B cell (primary cell): ENCODE data around the gene CORO2A. TPM values are rescaled to one million over a fixed set of nuclear protein-coding genes. Genes with fewer than 3 reads are reported as not detected.
"Not testable (repeated sequence)": the region's sequence is repeated elsewhere in the genome, so short reads cannot be mapped to it uniquely, and the experiment has no call there.

Experiments used
- ATAC-seq: fragments of 200-7000 bp; cut with Tn5 transposase; one replicate; pipeline ENCODE4 v1.10.0; 2021; ENCODE audit warnings: low read depth, mild to moderate bottlenecking, moderate number of reproducible peaks, moderate library complexity
- CTCF ChIA-PET: fragments of 350-600 bp; sonication (Branson Sonifier 250); formaldehyde crosslinking; loops from one replicate; lab custom pipeline; 2021; ENCODE audit warnings: antibody characterized with exemption, inconsistent platforms; lab: Charles Lee
- POLR2A ChIA-PET: fragments of 350-600 bp; sonication (Branson Sonifier 250); formaldehyde crosslinking; loops from one replicate; lab custom pipeline; 2021; ENCODE audit warnings: antibody characterized with exemption; lab: Charles Lee
- DNase-seq: peaks from one replicate; pipeline ENCODE4 v3.0.0; 2013
- H2AFZ ChIP-seq: 2 replicates; pipeline ENCODE4 v1.6.1; 2012; ENCODE audit warnings: mild to moderate bottlenecking, low read depth, low read length; ENCODE audit not compliant: insufficient read depth, poor library complexity, severe bottlenecking
- H3K27ac ChIP-seq, 2 donors: 1 replicate in 1 of 2; 2 replicates in 1 of 2; pipeline ENCODE4 v1.5.1; 2012 to 2013; ENCODE audit warnings: low read length in 2 of 2, mild to moderate bottlenecking in 2 of 2, moderate library complexity in 1 of 2
- H3K27me3 ChIP-seq, 4 experiments: fragments of 200-600 bp in 1 of 4; sonication (generic) in 1 of 4; replicated peaks in 1 of 4; 1 replicate in 2 of 4; 2 replicates in 2 of 4; pipeline versions ENCODE4 v1.6.1 to v1.7.0; 2013 to 2016; ENCODE audit warnings: low read length in 3 of 4, mild to moderate bottlenecking in 2 of 4, mixed read lengths in 1 of 4, moderate library complexity in 1 of 4; ENCODE audit not compliant: insufficient read depth in 4 of 4, control insufficient read depth in 3 of 4; ENCODE audit errors: control extremely low read depth in 1 of 4
- H3K36me3 ChIP-seq, 2 experiments: replicated peaks in 1 of 2; 1 replicate in 1 of 2; 2 replicates in 1 of 2; pipeline versions ENCODE4 v1.6.1 to v1.7.1; 2013; ENCODE audit warnings: low read length in 1 of 2; ENCODE audit not compliant: insufficient read depth in 2 of 2, control insufficient read depth in 1 of 2; ENCODE audit errors: control extremely low read depth in 1 of 2, extremely low read depth in 1 of 2
- H3K4me1 ChIP-seq, 2 donors: fragments of 200-600 bp in 1 of 2; sonication (generic) in 1 of 2; 1 replicate in 1 of 2; 2 replicates in 1 of 2; pipeline versions ENCODE4 v1.5.1 to v1.6.1; 2013 to 2017; ENCODE audit warnings: low read length in 2 of 2; ENCODE audit not compliant: control insufficient read depth in 2 of 2, insufficient read depth in 2 of 2
- H3K4me2 ChIP-seq: replicated peaks from 2 replicates; pipeline ENCODE3; 2012; ENCODE audit warnings: mild to moderate bottlenecking, low read depth, low read length; ENCODE audit not compliant: poor library complexity, severe bottlenecking
- H3K4me3 ChIP-seq, 5 experiments: fragments of 200-600 bp in 1 of 5; sonication (generic) in 1 of 5; 1 replicate in 3 of 5; 2 replicates in 2 of 5; pipeline versions ENCODE4 v1.5.1 to v1.7.0; 2011 to 2016; ENCODE audit warnings: low read length in 4 of 5, mild to moderate bottlenecking in 4 of 5, low read depth in 2 of 5, control low read depth in 1 of 5, moderate library complexity in 1 of 5; ENCODE audit not compliant: insufficient read depth in 1 of 5; ENCODE audit errors: control extremely low read depth in 1 of 5, extremely low read depth in 1 of 5
- H3K79me2 ChIP-seq: fragments of 200-600 bp; sonication (generic); one replicate; pipeline ENCODE4 v1.6.0; 2016; ENCODE audit warnings: low read length; ENCODE audit not compliant: control insufficient read depth, insufficient read depth
- H3K9ac ChIP-seq: fragments of 200-600 bp; sonication (generic); 2 replicates; pipeline ENCODE4 v1.6.1; 2017; ENCODE audit warnings: mild to moderate bottlenecking, low read length, moderate library complexity
- H3K9me3 ChIP-seq, 3 donors: one replicate each; pipeline versions ENCODE4 v1.6.1 to v1.7.1; 2013; ENCODE audit warnings: low read length in 2 of 3; ENCODE audit not compliant: control insufficient read depth in 2 of 3, insufficient read depth in 1 of 3; ENCODE audit errors: control extremely low read depth in 1 of 3
- H4K20me1 ChIP-seq: 2 replicates; pipeline ENCODE4 v1.6.0; 2012; ENCODE audit warnings: mild to moderate bottlenecking, low read length; ENCODE audit not compliant: insufficient read depth, control insufficient read depth, poor library complexity, severe bottlenecking
- H3K27ac Mint-ChIP-seq: one replicate; pipeline ENCODE4 v1.8.0; 2021; ENCODE audit warnings: mixed read lengths
- H3K27me3 Mint-ChIP-seq: one replicate; pipeline ENCODE4 v1.8.0; 2021; ENCODE audit warnings: mixed read lengths
- H3K4me1 Mint-ChIP-seq: one replicate; pipeline ENCODE4 v1.8.0; 2021; ENCODE audit warnings: mixed read lengths
- H3K4me3 Mint-ChIP-seq: one replicate; pipeline ENCODE4 v1.8.0; 2021; ENCODE audit warnings: mixed read lengths
- H3K9me3 Mint-ChIP-seq: one replicate; pipeline ENCODE4 v1.8.0; 2022; ENCODE audit warnings: mixed read lengths; ENCODE audit not compliant: insufficient read depth
- EZH2 ChIP-seq: IDR thresholded peaks from 2 replicates; pipeline ENCODE4 v1.6.1; 2012; ENCODE audit warnings: borderline replicate concordance, low read depth, mild to moderate bottlenecking, moderate library complexity, low read length; ENCODE audit not compliant: insufficient read depth, poor library complexity, severe bottlenecking
- WGBS: methylation state at CpG from one replicate; pipeline ENCODE4 v1.1.5; 2013; ENCODE audit warnings: missing lambda C conversion rate; ENCODE audit not compliant: insufficient coverage; 5-methylcytosine and 5-hydroxymethylcytosine counted together
- intact Hi-C: fragments of 100-400 bp; cut with micrococcal nuclease; formaldehyde crosslinking; loops from one replicate; pipeline ENCODE4 v1.10.0; 2022
- polyA plus RNA-seq: library from polyadenylated mRNA; depleted of rRNA; stranded (reverse); fragments of >200 nt; gene quantifications from 2 replicates; pipeline ENCODE4 v1.2.3, GENCODE V29; 2012
- total RNA-seq, 2 donors: library from RNA; stranded (reverse); fragments of 120-200 nt in 1 of 2; gene quantifications; 1 replicate in 1 of 2; 2 replicates in 1 of 2; pipeline versions ENCODE4 v1.2.3 to v1.2.4, GENCODE V29; 2013 to 2022
- TF ChIP-seq, protein P1 (sequence below): fragments of 200-600 bp; IDR thresholded peaks from one replicate; pipeline ENCODE4 v1.8.0; 2022; ENCODE audit warnings: antibody characterized with exemption, mild to moderate bottlenecking

Gene CORO2A
- total and polyA plus RNA-seq, 2 donors (not counting 1 experiment from before 2014, with no cell fraction given): 1.1 to 2.0 TPM

DNA sequence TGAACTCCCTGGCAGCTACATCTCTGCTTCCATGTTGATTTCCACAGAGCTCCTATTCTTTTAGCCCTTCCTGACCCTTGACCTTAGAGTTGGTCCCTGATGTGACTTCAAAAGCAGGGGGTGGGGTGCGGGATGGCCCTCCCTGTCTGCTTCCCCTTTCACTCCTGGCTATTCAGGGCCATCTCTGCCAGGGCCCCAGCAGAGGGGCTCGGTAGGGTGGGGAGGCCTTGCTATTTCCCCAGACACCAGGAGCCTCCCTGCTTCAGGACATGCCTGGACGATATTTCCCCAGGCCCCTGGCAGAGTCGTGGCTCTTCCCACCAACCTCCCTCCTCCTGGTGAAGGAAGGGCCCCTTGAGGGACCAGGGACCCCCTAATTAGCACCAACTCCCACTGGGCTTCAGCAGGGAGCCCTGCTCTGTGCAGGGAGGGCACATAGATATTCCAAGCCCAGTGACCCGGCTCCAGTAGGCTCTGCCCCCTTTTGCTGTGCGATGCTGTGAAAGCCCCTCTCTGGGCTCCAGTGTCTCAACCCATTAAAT, 17.3 kb downstream of the CORO2A start:
- TF ChIP-seq, protein P1, sequence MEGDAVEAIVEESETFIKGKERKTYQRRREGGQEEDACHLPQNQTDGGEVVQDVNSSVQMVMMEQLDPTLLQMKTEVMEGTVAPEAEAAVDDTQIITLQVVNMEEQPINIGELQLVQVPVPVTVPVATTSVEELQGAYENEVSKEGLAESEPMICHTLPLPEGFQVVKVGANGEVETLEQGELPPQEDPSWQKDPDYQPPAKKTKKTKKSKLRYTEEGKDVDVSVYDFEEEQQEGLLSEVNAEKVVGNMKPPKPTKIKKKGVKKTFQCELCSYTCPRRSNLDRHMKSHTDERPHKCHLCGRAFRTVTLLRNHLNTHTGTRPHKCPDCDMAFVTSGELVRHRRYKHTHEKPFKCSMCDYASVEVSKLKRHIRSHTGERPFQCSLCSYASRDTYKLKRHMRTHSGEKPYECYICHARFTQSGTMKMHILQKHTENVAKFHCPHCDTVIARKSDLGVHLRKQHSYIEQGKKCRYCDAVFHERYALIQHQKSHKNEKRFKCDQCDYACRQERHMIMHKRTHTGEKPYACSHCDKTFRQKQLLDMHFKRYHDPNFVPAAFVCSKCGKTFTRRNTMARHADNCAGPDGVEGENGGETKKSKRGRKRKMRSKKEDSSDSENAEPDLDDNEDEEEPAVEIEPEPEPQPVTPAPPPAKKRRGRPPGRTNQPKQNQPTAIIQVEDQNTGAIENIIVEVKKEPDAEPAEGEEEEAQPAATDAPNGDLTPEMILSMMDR: no peak
- no peak for TF ChIP-seq EZH2
- Mint-ChIP-seq H3K27ac (no peak overlapping the region), H3K27me3 (peaks cover 3% of the 10 kb centered on the region), H3K9me3 (no peaks in the 10 kb centered on the region), H3K4me1 (no peaks in the 10 kb centered on the region), H3K4me3 (no peak overlapping the region)
- Histone ChIP-seq H2AFZ (no peak overlapping the region), H3K27ac (no peak overlapping the region), H3K79me2 (no peaks in the 10 kb centered on the region), H3K4me2 (no peak overlapping the region), H3K9ac (no peak overlapping the region), H3K36me3 (no peaks in the 10 kb centered on the region), H3K4me1 (no peaks in the 10 kb centered on the region), H4K20me1 (no peaks in the 10 kb centered on the region), H3K27me3 (no peaks in the 10 kb centered on the region), H3K9me3 (no peaks in the 10 kb centered on the region), H3K4me3 (no peak overlapping the region)
- POLR2A ChIA-PET: no interaction called here
- ATAC-seq (no peak), DNase-seq (no peak)
- WGBS: 81% methylated on average over 4 of the region's 6 CpGs
- intact Hi-C loops: no loop called here
- CTCF ChIA-PET: no interaction called here

DNA sequence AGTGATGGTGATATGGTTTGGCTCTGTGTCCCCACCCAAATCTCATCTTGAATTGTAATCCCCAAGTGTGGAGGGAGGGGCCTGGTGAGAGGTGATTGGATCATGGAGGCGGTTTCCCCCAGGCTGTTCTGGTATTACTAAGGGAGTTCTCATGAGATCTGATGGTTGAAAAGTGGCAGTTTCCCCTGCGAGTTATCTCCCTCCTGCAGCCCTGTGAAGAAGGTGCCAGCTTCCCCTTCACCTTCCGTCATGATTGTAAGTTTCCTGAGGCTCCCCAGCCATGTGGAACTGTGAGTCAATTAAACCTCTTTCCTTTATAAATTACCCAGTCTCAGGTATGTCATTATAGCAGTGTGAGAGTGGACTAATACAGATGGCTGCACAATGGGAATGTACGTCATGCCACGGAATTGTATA, 17.9 kb downstream of the CORO2A start:
- H3K4me3 ChIP-seq, H3K4me3 Mint-ChIP-seq, H3K27me3 Mint-ChIP-seq, H3K9me3 Mint-ChIP-seq, DNase-seq, H3K27me3 ChIP-seq, ATAC-seq, H3K4me1 ChIP-seq, H3K4me1 Mint-ChIP-seq, H3K9ac ChIP-seq, H3K27ac Mint-ChIP-seq, H3K27ac ChIP-seq, H3K9me3 ChIP-seq, H3K4me2 ChIP-seq, H3K36me3 ChIP-seq, CTCF ChIA-PET, POLR2A ChIA-PET, H4K20me1 ChIP-seq, intact Hi-C loops, H2AFZ ChIP-seq, H3K79me2 ChIP-seq: not testable (repeated sequence)
- WGBS: 100% methylated on average over 1 of the region's 5 CpGs
